Measurements from ENCODE around the gene RHBDF1.

Gene RHBDF1

GRCh38 chr16:66309-67182 is 5.9 kb downstream of the RHBDF1 start:
- peak overlapping the region; percentile 51 to 97 for H3K27ac ChIP-seq
- H3K9me3 ChIP-seq = no peaks in the 10 kb centered on the region
- TF ChIP-seq, protein P1, sequence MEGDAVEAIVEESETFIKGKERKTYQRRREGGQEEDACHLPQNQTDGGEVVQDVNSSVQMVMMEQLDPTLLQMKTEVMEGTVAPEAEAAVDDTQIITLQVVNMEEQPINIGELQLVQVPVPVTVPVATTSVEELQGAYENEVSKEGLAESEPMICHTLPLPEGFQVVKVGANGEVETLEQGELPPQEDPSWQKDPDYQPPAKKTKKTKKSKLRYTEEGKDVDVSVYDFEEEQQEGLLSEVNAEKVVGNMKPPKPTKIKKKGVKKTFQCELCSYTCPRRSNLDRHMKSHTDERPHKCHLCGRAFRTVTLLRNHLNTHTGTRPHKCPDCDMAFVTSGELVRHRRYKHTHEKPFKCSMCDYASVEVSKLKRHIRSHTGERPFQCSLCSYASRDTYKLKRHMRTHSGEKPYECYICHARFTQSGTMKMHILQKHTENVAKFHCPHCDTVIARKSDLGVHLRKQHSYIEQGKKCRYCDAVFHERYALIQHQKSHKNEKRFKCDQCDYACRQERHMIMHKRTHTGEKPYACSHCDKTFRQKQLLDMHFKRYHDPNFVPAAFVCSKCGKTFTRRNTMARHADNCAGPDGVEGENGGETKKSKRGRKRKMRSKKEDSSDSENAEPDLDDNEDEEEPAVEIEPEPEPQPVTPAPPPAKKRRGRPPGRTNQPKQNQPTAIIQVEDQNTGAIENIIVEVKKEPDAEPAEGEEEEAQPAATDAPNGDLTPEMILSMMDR (IDR thresholded peaks at IDR 0.05) = no peak
- peaks cover 35 to 36% (median 36%) of the 10 kb centered on the region in 3 donors for H3K36me3 ChIP-seq
- intact Hi-C loops (cut with DNase I; ENCODE audit: low total_unique reads) = no loop called here
- no peak for DNase-seq
- peaks cover 0 to 65% (median 63%) of the 10 kb centered on the region in 4 donors for H3K4me1 ChIP-seq
- H3K27me3 ChIP-seq = no peaks in the 10 kb centered on the region
- H3K4me3 ChIP-seq = no peak overlapping the region

GRCh38 chr16:65745-66144 is 6.7 kb downstream of the RHBDF1 start:
- intact Hi-C loops (cut with DNase I; ENCODE audit: low total_unique reads) = loop anchor here (2.0 kb wide), 1 partner anchor 31 kb away; no protein-coding TSS in a partner anchor
- Histone ChIP-seq H3K9me3 (no peaks in the 10 kb centered on the region), H3K27ac (peak overlapping the region; percentile 51 to 97), H3K27me3 (no peaks in the 10 kb centered on the region), H3K36me3 (peaks cover 41 to 44% (median 44%) of the 10 kb centered on the region in 3 donors), H3K4me3 (no peak overlapping the region), H3K4me1 (peaks cover 0 to 59% (median 57%) of the 10 kb centered on the region in 4 donors)
- peak; percentile 87 to 90 for DNase-seq
- TF ChIP-seq, protein P1 (IDR thresholded peaks at IDR 0.05) = peak; percentile 96 to 99

- Histone ChIP-seq H3K27ac (no peak overlapping the region), H3K9me3 (no peaks in the 10 kb centered on the region), H3K36me3 (peaks cover 50 to 52% (median 52%) of the 10 kb centered on the region in 3 donors), H3K27me3 (no peaks in the 10 kb centered on the region), H3K4me1 (peaks cover 0 to 50% (median 49%) of the 10 kb centered on the region in 4 donors), H3K4me3 (no peak overlapping the region)
- no peak for DNase-seq
- TF ChIP-seq, protein P1 (IDR thresholded peaks at IDR 0.05) = no peak
- intact Hi-C loops (cut with DNase I; ENCODE audit: low total_unique reads) = loop anchor here (2.0 kb wide), 1 partner anchor 32 kb away; no protein-coding TSS in a partner anchor
These were observed 7.5 kb downstream of the RHBDF1 start for GRCh38 chr16:64914-65255.

- no peak for DNase-seq
- Histone ChIP-seq H3K9me3 (no peaks in the 10 kb centered on the region), H3K27ac (no peak overlapping the region), H3K36me3 (peaks cover 56 to 59% (median 58%) of the 10 kb centered on the region in 3 donors), H3K4me1 (peaks cover 0 to 44% (median 42%) of the 10 kb centered on the region in 4 donors), H3K4me3 (no peak overlapping the region), H3K27me3 (no peaks in the 10 kb centered on the region)
- intact Hi-C loops (cut with DNase I; ENCODE audit: low total_unique reads) = loop anchor here (2.0 kb wide), 1 partner anchor 33 kb away; no protein-coding TSS in a partner anchor
- TF ChIP-seq, protein P1 (IDR thresholded peaks at IDR 0.05) = no peak
These were observed 8.2 kb downstream of the RHBDF1 start for GRCh38 chr16:63998-64913.

DNA sequence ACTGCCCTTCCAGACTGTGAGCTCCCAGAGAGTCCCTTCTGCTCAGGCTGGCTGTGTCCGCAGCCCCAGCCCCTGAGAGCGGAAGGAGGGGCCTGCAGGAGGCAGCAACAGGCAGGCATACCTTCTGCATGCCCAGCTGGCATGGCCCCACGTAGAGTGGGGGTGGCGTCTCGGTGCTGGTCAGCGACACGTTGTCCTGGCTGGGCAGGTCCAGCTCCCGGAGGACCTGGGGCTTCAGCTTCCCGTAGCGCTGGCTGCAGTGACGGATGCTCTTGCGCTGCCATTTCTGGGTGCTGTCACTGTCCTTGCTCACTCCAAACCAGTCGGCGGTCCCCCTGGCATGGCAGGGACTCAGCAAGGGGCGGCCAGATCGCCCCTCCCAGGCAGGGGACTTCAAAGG is 9.0 kb downstream of the RHBDF1 start:
- TF ChIP-seq, protein P1 (IDR thresholded peaks at IDR 0.05) = no peak
- H3K4me3 ChIP-seq = no peak overlapping the region
- DNase-seq = no peak
- H3K27ac ChIP-seq = no peak overlapping the region
- H3K27me3 ChIP-seq = no peaks in the 10 kb centered on the region
- H3K36me3 ChIP-seq = peaks cover 64 to 66% (median 66%) of the 10 kb centered on the region in 3 donors
- no peaks in the 10 kb centered on the region for H3K9me3 ChIP-seq
- intact Hi-C loops (cut with DNase I; ENCODE audit: low total_unique reads) = no loop called here
- peaks cover 0 to 36% (median 34%) of the 10 kb centered on the region in 4 donors for H3K4me1 ChIP-seq

All from tibial artery (tissue), 4 donors.